Mucosa of gallbladder (tissue), 1 donor: Measurements from ENCODE around the gene RNF149. TPM values are rescaled to one million over a fixed set of nuclear protein-coding genes. Genes with fewer than 3 reads are reported as not detected.

Experiments used
- DNase-seq: peaks from one replicate; pipeline ENCODE4 v3.0.0-alpha.2; 2020; ENCODE audit warnings: low spot score
- total RNA-seq: library from RNA; stranded (reverse); gene quantifications from one replicate; pipeline ENCODE4 v1.2.1, GENCODE V29; 2021
- donor health status: DM: no; HTN: no; CAD: no.

The RNF149 gene
- total RNA-seq, 1 donor from 2014 or later, result 54.9 TPM

- no peak for DNase-seq
Measured at GRCh38 chr2:101295895-101296294, 12.6 kb downstream of the RNF149 start.

DNA sequence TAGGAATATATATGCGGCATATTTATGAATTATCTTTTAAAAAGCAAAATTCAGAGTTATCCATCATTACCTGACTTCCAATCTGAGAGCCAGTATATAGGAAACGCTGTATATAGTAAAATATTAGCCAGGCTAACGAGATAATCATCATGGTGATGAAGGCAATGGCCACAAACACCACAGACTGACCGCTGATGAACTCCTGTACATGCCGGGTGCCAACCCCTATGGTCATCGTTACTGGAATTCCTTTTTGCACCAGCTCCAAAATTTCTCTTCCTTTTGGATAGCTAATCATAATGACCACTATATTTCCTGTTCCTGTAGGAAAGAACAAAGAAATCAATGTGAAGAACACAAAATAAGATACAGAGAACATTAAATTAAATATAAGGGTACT lies 13.6 kb downstream of the RNF149 start:
- no peak for DNase-seq

DNA sequence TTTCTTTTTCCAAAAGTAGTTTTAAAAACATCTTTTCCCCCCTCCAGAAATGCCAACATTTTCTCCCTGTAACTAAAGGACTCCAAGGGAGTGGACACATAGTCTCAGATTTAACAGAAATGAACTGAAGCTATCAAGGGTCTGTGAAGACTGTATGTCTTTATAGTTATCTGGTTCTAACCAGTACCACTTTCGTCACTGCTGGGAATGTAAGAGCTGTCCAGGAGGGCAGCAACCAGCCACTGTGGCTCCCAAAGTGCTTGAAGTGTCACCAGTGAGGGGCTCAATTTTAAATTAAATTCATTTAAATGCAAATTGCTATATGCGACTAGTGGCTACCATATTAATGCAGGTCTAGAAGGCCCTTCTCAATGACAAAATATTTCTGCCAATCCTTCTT lies 15.0 kb downstream of the RNF149 start:
- no peak for DNase-seq

- no peak for DNase-seq
Measured at GRCh38 chr2:101291973-101292372, 16.5 kb downstream of the RNF149 start.

DNA sequence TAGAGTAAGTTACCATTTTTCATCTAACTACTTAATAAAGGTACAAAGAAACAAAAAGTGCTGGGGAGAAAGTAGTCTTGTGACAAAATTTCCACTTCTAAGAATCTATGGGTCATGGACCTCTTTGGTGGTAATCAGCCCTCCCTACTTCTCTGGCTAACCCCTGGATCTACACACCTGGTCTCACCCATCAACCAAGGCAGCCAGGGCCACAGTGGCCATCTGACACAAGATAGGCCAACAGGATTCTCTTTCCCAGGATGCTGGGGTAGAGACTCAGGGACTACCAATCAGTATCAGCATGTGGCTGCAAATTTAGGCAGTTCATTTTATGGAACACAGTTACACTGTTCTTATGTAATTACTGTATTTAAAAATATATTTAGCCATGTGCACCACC lies 17.8 kb downstream of the RNF149 start:
- no peak for DNase-seq

GRCh38 chr2:101287303-101287702 lies 21.2 kb downstream of the RNF149 start:
- DNase-seq, result no peak

GRCh38 chr2:101286684-101287083 lies 21.8 kb downstream of the RNF149 start:
- DNase-seq, result no peak

GRCh38 chr2:101282980-101283379 lies 25.5 kb downstream of the RNF149 start:
- DNase-seq, result no peak

DNA sequence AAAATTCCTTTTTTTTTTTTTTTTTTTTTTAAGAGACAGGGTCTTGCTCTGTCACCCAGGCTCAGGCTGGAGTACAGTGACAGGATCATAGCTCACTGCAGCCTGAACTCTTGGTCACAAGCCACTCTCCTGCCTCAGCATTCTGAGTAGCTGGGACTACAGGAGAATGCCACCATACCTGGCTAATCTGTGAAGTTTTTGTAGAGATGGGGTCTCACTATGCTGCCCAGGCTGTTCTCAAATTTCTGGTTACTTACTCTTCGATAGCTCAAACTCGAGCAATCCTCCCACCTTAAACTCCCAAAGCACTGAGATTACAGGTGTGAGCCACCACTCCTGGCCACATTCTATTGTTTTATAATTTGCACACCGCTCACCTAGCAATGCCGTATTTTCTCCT lies 27.0 kb downstream of the RNF149 start:
- no peak for DNase-seq

DNA sequence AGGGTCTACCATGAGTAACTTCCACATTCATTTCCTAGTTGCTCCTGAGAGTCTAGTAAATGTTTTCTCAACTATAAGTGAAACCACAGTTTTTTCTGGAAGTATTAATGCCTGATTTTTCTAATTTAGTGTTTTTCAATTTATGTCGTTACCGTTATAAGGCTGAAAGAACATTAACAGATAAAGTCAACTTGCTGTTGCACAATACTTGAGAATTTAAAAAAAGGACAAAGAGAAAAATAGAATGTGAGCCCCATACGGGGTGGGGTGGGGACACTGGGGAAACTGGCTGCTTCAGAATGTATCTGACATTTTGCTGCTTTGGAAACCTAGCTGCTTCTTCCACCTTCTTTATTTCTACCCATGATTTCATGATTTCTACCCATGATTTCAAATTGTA lies 29.6 kb downstream of the RNF149 start:
- no peak for DNase-seq

- DNase-seq, result no peak
Measured at GRCh38 chr2:101277111-101277510, 31.4 kb downstream of the RNF149 start.

DNA sequence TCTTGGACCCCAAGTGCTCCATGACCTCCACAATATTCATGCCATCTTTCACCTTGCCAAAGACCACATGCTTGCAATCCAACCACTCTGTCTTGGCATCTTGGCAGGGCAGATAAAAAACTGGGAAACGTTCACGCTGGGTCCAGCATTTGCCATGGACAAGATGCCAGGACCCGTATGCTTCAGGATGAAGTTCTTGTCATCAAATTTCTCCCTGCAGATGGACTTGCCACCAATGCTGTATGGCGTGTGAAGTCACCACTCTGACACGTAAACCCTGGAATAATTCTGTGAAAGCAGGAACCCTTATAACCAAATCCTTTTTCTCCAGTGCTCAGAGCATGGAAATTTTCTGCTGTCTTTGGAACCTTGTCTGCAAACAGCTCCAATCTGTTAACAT lies 34.4 kb downstream of the RNF149 start:
- DNase-seq, result no peak

GRCh38 chr2:101273056-101273455 lies 35.4 kb downstream of the RNF149 start:
- no peak for DNase-seq

DNA sequence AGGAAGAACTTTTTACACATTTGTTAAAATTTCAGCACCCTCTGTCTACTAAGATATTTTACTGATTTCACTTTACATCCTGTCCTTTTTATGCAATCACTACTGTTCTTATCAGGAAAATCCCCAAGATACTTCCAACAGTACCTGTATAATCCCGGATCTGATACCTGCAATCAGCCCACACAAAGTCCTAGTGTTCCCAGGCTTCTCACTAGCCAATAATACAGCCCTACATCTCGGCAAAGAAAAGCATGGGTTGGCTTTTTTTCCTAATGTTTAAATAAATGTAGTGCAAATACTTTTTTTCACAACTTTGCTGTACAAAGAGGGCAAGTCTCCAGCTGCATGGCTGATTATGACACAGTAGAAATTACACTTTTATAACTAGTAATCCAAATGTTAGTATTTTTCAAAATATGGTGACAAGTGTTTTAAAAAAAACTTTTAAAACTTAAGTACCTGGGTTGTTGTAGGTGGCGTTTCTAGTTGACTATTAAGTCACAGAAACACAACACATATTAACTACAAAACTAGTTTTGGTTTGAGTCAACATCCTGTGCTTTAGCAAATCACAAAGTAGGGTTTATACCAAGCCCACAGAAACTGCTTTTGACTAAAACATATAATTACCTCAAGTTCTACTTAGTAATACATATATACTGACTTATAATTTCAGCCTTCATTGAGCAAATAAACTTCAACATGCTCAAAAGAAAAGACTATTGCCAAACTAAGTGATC lies 36.3 kb downstream of the RNF149 start:
- no peak for DNase-seq

GRCh38 chr2:101270700-101271259 lies 37.7 kb downstream of the RNF149 start:
- DNase-seq, result no peak

DNA sequence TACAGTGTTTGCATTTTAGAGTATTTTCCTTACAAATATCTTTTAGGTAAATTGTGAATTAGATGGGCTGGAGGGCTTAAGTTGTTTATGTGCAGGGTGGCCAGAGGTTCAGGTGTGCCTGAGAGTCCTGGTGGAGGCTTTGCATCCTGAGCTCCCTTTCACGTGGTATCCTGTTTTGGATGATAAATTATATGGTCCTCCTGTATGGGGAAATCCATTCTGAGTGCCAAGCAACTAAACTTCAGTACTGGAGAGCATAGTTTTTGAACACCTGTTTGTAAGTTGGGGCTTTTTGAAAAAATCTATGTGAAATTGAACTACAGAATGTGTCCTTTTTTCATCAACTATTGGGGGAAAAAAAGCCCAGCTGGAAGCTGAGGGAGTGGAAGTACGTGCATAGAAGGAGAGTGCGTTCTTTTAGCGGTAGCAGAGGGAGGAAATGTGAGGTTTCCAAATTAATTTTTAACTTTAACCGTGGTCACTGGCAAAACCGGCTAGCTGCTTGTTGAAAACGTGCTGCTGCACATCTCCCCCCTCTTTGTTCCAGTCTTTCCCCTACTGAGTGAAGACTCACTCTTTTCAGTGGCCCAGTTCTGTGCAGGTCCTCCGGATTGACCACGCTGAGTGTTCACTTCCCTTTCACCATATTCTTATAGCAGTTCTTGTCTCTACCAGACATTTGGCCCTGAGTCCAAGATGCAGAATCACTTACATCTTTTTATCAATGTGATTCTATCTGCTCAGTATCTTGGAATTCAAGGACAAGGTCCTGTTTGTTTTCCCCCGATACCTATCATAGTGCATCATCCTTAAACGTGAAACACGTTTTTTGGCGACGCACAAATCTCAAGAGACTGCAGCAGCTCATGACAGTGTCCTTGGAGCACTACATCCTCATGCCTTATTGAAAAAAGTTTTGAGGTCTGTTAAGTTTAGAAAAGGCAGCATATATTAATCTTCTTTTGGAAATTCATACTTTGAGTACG lies 40.5 kb downstream of the RNF149 start:
- DNase-seq, result no peak

GRCh38 chr2:101265893-101266499 lies 42.5 kb downstream of the RNF149 start:
- peak; percentile 76 for DNase-seq

- DNase-seq, result no peak
Measured at GRCh38 chr2:101264360-101264939, 44.1 kb downstream of the RNF149 start.

- DNase-seq, result no peak
Measured at GRCh38 chr2:101263377-101263800, 45.1 kb downstream of the RNF149 start.

DNA sequence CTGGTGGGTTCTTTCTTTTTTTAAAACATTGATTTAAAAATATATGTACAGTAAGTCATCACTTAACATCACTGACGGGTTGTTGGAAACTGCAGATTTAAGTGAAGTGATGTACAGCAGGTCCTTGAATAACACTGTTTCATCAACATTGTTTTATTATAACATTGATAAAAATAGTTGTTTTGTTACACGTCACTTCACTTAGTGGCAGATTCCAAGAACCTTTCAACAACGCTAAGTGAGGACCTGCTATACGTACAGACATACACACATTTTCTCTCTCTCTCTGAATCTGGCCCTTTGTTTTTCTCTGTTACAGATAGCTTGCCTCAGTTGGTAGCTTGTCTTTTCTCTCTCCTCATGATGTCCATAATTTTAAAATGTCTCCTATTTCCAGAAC lies 46.4 kb downstream of the RNF149 start:
- no peak for DNase-seq

DNA sequence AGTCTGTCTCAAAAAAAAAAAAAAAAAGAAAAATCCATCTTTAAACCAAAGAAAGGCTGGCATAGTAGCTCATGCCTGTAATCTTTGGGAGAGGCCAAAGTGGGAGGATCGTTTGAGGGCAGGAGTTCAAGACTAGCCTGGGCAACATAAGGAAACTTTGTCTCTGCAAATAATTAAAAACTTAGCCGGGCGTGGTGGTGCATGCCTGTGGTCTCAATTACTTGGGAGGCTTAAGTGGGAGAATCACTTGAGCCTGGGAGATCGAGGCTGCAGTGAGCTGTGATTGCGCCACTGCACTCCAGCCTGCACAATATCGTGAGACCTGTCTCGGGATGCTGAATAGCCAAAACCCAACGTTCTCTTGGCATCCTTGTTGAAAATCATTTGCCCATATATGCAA lies 49.7 kb downstream of the RNF149 start:
- DNase-seq, result no peak

DNA sequence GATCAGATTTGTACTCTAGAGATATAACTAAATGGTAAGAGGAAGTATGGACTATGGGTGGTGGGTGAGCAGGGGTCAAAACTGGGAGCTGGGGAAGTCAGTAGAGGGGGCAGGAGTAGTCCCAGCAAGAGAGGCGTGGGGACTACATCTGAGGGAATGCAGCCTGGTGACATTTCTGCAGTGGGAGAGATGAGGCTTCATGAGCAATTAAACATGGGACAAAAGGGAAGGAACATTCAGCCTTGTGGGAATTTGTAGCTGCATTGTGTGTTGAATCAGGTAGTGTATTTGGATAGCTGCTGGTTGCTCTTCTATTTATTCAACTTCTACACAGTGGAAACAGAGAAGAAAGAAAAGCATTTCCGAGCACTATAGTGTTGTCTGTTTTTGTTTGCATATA lies 52.2 kb downstream of the RNF149 start:
- DNase-seq, result no peak
